ENCODE measurements around the gene PAFAH1B2. TPM values are rescaled to one million over a fixed set of nuclear protein-coding genes. Genes with fewer than 3 reads are reported as not detected.

Gene PAFAH1B2
- total and polyA plus RNA-seq, 10 of the 15 experiments (the other 5 are each of a cell fraction or from before 2014, with no cell fraction given): 17.6 to 64.8 (median 47.6) TPM

DNA sequence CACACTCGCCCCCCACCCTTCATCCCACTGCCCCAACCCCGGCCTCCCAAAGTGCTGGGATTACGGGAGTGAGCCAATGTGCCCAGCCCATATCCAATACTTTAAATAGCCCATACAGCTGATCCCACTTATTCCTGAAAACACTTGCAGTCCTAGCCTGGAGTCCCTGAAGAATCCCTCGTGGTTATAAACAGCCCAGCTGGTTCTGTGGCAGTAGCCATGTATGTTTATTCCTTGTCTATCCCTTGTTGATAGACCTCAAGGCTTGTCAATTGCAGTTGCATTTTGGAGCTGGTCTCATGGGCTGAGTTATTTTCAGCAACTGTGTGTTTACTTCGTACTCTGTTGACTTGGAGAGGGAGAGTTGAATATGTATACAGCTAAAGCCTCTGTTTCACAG lies 21.5 kb upstream of the PAFAH1B2 start:
- Histone ChIP-seq H3K4me1 (ENCODE audit: control insufficient read depth, insufficient read depth, low read length) (no peaks in the 10 kb centered on the region), H3K27me3 (replicated peaks in 1 of 2; ENCODE audit: control insufficient read depth in 2 of 2, insufficient read depth in 2 of 2, low read length in 1 of 2) (no peaks in the 10 kb centered on the region), H2AFZ (ENCODE audit: control insufficient read depth, low read depth, low read length) (no peak overlapping the region), H4K20me1 (ENCODE audit: control insufficient read depth, insufficient read depth) (no peaks in the 10 kb centered on the region), H3K36me3 (ENCODE audit: control insufficient read depth in 2 of 2, insufficient read depth in 2 of 2, low read length in 1 of 2) (no peaks in the 10 kb centered on the region), H3K9me3 (replicated peaks; ENCODE audit: control insufficient read depth, insufficient read depth, low read length) (no peaks in the 10 kb centered on the region), H3K9ac (ENCODE audit: control insufficient read depth, insufficient read depth, low read length) (no peak overlapping the region), H3K4me2 (ENCODE audit: control insufficient read depth, insufficient read depth) (no peak overlapping the region), H3K79me2 (ENCODE audit: control insufficient read depth, insufficient read depth, low read length) (no peaks in the 10 kb centered on the region), H3K27ac (ENCODE audit: control insufficient read depth, insufficient read depth) (no peak overlapping the region), H3K4me3 (no peak overlapping the region)
- TF ChIP-seq, protein P1, sequence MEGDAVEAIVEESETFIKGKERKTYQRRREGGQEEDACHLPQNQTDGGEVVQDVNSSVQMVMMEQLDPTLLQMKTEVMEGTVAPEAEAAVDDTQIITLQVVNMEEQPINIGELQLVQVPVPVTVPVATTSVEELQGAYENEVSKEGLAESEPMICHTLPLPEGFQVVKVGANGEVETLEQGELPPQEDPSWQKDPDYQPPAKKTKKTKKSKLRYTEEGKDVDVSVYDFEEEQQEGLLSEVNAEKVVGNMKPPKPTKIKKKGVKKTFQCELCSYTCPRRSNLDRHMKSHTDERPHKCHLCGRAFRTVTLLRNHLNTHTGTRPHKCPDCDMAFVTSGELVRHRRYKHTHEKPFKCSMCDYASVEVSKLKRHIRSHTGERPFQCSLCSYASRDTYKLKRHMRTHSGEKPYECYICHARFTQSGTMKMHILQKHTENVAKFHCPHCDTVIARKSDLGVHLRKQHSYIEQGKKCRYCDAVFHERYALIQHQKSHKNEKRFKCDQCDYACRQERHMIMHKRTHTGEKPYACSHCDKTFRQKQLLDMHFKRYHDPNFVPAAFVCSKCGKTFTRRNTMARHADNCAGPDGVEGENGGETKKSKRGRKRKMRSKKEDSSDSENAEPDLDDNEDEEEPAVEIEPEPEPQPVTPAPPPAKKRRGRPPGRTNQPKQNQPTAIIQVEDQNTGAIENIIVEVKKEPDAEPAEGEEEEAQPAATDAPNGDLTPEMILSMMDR (IDR thresholded peaks at IDR 0.05 in 2 of 3, conservative IDR thresholded peaks at IDR 0.05 in 1 of 3; ENCODE audit: control insufficient read depth in 2 of 3, extremely low read depth in 1 of 3, insufficient read depth in 1 of 3, low read depth in 3 of 3, low read length in 3 of 3): no peak
- TF ChIP-seq NR2F1 (conservative IDR thresholded peaks at IDR 0.05): no peak
- no peak for TF ChIP-seq TCF12 (IDR thresholded peaks at IDR 0.05; ENCODE audit: low read depth, low read length)
- no peak for TF ChIP-seq RAD21 (IDR thresholded peaks at IDR 0.05; ENCODE audit: insufficient read depth, low read depth, low read length)
- TF ChIP-seq MTA3 (IDR thresholded peaks at IDR 0.05; ENCODE audit: borderline replicate concordance, low read length): no peak
- no peak for TF ChIP-seq NR2C1 (IDR thresholded peaks at IDR 0.05)
- no peak for TF ChIP-seq RAD51 (IDR thresholded peaks at IDR 0.05)
- no peak for TF ChIP-seq SUZ12 (IDR thresholded peaks at IDR 0.05; ENCODE audit: unreplicated experiment)
- no peak for TF ChIP-seq TBL1XR1 (IDR thresholded peaks at IDR 0.05; ENCODE audit: low read depth, low read length)
- TF ChIP-seq POLR2A (IDR thresholded peaks at IDR 0.05; ENCODE audit: low read depth, low read length): no peak
- no peak for TF ChIP-seq SREBF1 (IDR thresholded peaks at IDR 0.05; ENCODE audit: low read length)
- TF ChIP-seq SMAD1 (IDR thresholded peaks at IDR 0.05; ENCODE audit: low read depth, partially characterized antibody): no peak
- TF ChIP-seq ZSCAN29 (IDR thresholded peaks at IDR 0.05): no peak
- TF ChIP-seq MEF2A (IDR thresholded peaks at IDR 0.05; ENCODE audit: insufficient read depth, low read depth, low read length): no peak
- no peak for TF ChIP-seq HDGF (IDR thresholded peaks at IDR 0.05)
- RAD21 ChIA-PET (ENCODE audit: unreplicated experiment): no interaction called here
- WGBS (ENCODE audit: insufficient coverage, insufficient replicate concordance, low lambda C conversion rate, missing lambda C conversion rate): 22% methylated on average over 5 of the region's 5 CpGs
- intact Hi-C loops (cut with micrococcal nuclease; ENCODE audit: unreplicated experiment) (no loop called here), in situ Hi-C loops (cut with MboI) (no loop called here)
- FAIRE-seq (no peak), ATAC-seq (no peak), DNase-seq (ENCODE audit: low read depth, low spot score) (no peak)
- POLR2A ChIA-PET: no interaction called here
- CTCF ChIA-PET: interaction anchor here (0.8 to 2.3 kb wide), 3 partner anchors 16 to 23 kb away, joined by 3 to 7 read pairs (median 4); no protein-coding TSS in a partner anchor
- SMC1A ChIA-PET (ENCODE audit: uncharacterized antibody, unreplicated experiment): interaction anchor here (1.3 kb wide), 1 partner anchor 234 kb away, joined by 3 read pairs; no protein-coding TSS in a partner anchor
- no TSS peak for BruUV-seq (replicated peaks)
